GM12874 (cell line): ENCODE data around the gene EFCC1.

Source experiments
- CTCF ChIP-seq: IDR thresholded peaks from 2 replicates; pipeline ENCODE4 v1.5.1; 2011; ENCODE audit warnings: low read depth, mild to moderate bottlenecking, control low read depth, low read length, moderate library complexity; ENCODE audit not compliant: insufficient read depth

EFCC1 gene

GRCh38 chr3:129085818-129086217 lies 84.7 kb downstream of the EFCC1 start:
- TF ChIP-seq CTCF = no peak

- no peak for TF ChIP-seq CTCF
These were observed 86.1 kb downstream of the EFCC1 start for GRCh38 chr3:129087138-129087702.
